Subcutaneous adipose tissue (tissue), 4 donors: Measurements from ENCODE around the gene LMOD3. TPM values are rescaled to one million over a fixed set of nuclear protein-coding genes. Genes with fewer than 3 reads are reported as not detected.

Experiments
- CTCF ChIP-seq: fragments of 450-650 bp; IDR thresholded peaks from one replicate; pipeline ENCODE4 v1.5.1; 2016; ENCODE audit warnings: low read depth, mild to moderate bottlenecking, control low read depth, antibody characterized with exemption, moderate library complexity
- total RNA-seq, 4 donors: library from RNA; depleted of rRNA; stranded (reverse); fragments of >200 nt; gene quantifications; one replicate each; pipeline ENCODE4 v1.1.0, GENCODE V29; 2016

Gene LMOD3
- total RNA-seq, 4 donors from 2014 or later, result not detected

- TF ChIP-seq CTCF, result no peak
Observed at GRCh38 chr3:69063636-69064035, 58.8 kb downstream of the LMOD3 start.

GRCh38 chr3:69059688-69060087, 62.7 kb downstream of the LMOD3 start:
- no peak for TF ChIP-seq CTCF

GRCh38 chr3:69058947-69059224, 63.5 kb downstream of the LMOD3 start:
- TF ChIP-seq CTCF, result no peak

DNA sequence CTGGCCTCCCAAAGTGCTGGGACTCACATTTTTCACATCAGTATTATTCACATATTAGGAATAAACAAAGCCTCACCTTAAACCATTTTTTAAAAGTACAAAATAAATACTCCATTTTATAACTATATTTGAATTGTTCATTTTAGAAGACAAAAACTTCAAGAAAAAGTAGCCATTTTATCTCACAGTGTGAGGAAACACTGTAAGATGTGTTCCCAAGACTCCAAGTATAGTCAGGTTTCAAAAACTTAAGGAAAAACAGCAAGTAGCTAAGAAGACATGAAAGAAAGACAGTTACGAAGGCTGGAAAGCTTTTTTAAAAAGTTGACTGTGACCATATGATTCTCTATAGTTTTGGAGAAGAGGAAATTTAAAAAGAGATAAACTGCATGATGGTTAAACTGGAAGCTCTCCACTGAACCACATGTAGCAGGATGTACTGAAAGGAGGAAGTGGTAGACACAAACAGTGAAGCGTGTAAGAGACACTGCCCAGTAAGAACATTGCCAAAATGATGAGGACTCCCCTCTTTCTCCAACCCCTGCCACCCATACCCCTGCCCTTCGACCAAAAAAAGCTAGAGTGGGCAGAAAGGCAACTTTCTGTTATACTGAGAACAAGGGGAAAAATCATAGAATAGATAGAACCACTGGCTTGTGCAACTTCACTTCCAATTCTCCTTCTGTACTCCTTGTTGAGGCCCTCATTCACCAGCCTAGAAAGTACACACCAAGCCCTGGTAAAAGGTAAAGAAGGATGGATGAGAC, 64.0 kb downstream of the LMOD3 start:
- no peak for TF ChIP-seq CTCF

Other genes with a start within 250 kb of the LMOD3 start
- not detected for gene TAFA4, start 190.0 kb downstream of the LMOD3 start, total RNA-seq
- gene EOGT, start 108.9 kb downstream of the LMOD3 start, total RNA-seq, result 10 to 100 TPM; 35.5 to 57.5 (median 41.5) TPM
- 10 to 100 TPM; 28.8 to 39.8 (median 36.3) TPM for gene TMF1, start 70.3 kb downstream of the LMOD3 start, total RNA-seq
- gene UBA3, start 42.2 kb downstream of the LMOD3 start, total RNA-seq, result 10 to 100 TPM; 51.8 to 97.5 (median 53.1) TPM
- 100 to 1,000 TPM; 162 to 329 (median 264) TPM for gene ARL6IP5, start 37.7 kb downstream of the LMOD3 start, total RNA-seq